Endothelial cell of umbilical vein (primary cell): ENCODE measurements around the gene GPSM1. TPM values are rescaled to one million over a fixed set of nuclear protein-coding genes. Genes with fewer than 3 reads are reported as not detected.
A peak's percentile ranks its signal among the peaks of the same experiment; 100 is the strongest.

ENCODE experiments used
- BruUV-seq: library from RNA; stranded (reverse); fragments of 400-500 nt; replicated peaks from 2 replicates; lab custom pipeline; 2021; lab: Mats Ljungman, UMichigan
- CTCF ChIA-PET: fragments of 300-600, 350-600 bp; sonication (Branson Sonifier 250); formaldehyde crosslinking; loops from one replicate; lab custom pipeline; 2021; ENCODE audit warnings: antibody characterized with exemption, inconsistent platforms; lab: Charles Lee
- POLR2A ChIA-PET: fragments of 300-600, 350-600 bp; sonication (Branson Sonifier 250); formaldehyde crosslinking; loops from one replicate; lab custom pipeline; 2021; ENCODE audit warnings: antibody characterized with exemption, inconsistent platforms; lab: Charles Lee
- DNase-seq: peaks from one replicate; pipeline ENCODE4 v3.0.0-alpha.2; 2011; ENCODE audit warnings: low read depth, low spot score
- FAIRE-seq: peaks from 2 replicates; lab custom pipeline; 2011; peaks lifted over from hg19 to GRCh38; lab: Jason Lieb, UNC
- H2AFZ ChIP-seq: 2 replicates; pipeline ENCODE4 v1.6.0; 2012; ENCODE audit warnings: low read depth, low read length, control low read depth, inconsistent platforms
- H3K27ac ChIP-seq: 2 replicates; pipeline ENCODE4 v1.5.1; 2011; ENCODE audit warnings: low read depth, mild to moderate bottlenecking, control low read depth, low read length, moderate library complexity; ENCODE audit not compliant: insufficient read depth
- H3K27me3 ChIP-seq, 2 experiments: 2 replicates each; pipeline versions ENCODE4 v1.6.0 to v1.6.1; 2011; ENCODE audit warnings: low read length in 2 of 2, mixed read lengths in 1 of 2; ENCODE audit not compliant: control insufficient read depth in 2 of 2, insufficient read depth in 2 of 2
- H3K36me3 ChIP-seq, 2 experiments: 2 replicates in 1 of 2; 3 replicates in 1 of 2; pipeline ENCODE4 v1.5.1; 2011; ENCODE audit warnings: low read length in 2 of 2, mild to moderate bottlenecking in 1 of 2, moderate library complexity in 1 of 2; ENCODE audit not compliant: control insufficient read depth in 2 of 2, insufficient read depth in 2 of 2; ENCODE audit errors: extremely low read depth in 1 of 2
- H3K4me1 ChIP-seq: 3 replicates; pipeline ENCODE4 v1.5.1; 2011; ENCODE audit warnings: mild to moderate bottlenecking, low read length; ENCODE audit not compliant: control insufficient read depth, insufficient read depth; ENCODE audit errors: extremely low read depth
- H3K4me2 ChIP-seq: 2 replicates; pipeline ENCODE4 v1.6.1; 2011; ENCODE audit warnings: low read length, control low read depth, mixed read lengths; ENCODE audit not compliant: insufficient read depth
- H3K4me3 ChIP-seq, 3 experiments: fragments of 200-600 bp in 1 of 3; sonication (generic), shearing (Covaris generic) in 1 of 3; replicated peaks in 1 of 3; 2 replicates each; pipeline ENCODE4 v1.5.1; 2011 to 2016; ENCODE audit warnings: control low read depth in 3 of 3, low read length in 3 of 3, mild to moderate bottlenecking in 2 of 3, inconsistent platforms in 1 of 3, low read depth in 1 of 3, moderate library complexity in 1 of 3; ENCODE audit not compliant: insufficient read depth in 1 of 3
- H3K79me2 ChIP-seq: 2 replicates; pipeline ENCODE4 v1.6.0; 2012; ENCODE audit warnings: low read length, inconsistent platforms; ENCODE audit not compliant: control insufficient read depth, insufficient read depth
- H3K9ac ChIP-seq: replicated peaks from 2 replicates; pipeline ENCODE3; 2011; ENCODE audit warnings: low read length, control low read depth; ENCODE audit not compliant: insufficient read depth; ENCODE audit errors: extremely low read depth
- H3K9me1 ChIP-seq: replicated peaks from 3 replicates; pipeline ENCODE4 v1.6.0; 2011; ENCODE audit warnings: mild to moderate bottlenecking, low read length; ENCODE audit not compliant: control insufficient read depth, insufficient read depth; ENCODE audit errors: extremely low read depth
- H3K9me3 ChIP-seq: replicated peaks from 2 replicates; pipeline ENCODE4 v1.5.1; 2012; ENCODE audit warnings: low read length, inconsistent platforms; ENCODE audit not compliant: control insufficient read depth, insufficient read depth
- H4K20me1 ChIP-seq: replicated peaks from 2 replicates; pipeline ENCODE3; 2011; ENCODE audit warnings: mild to moderate bottlenecking, low read length; ENCODE audit not compliant: control insufficient read depth, insufficient read depth; ENCODE audit errors: extremely low read depth
- CTCF ChIP-seq, 2 donors: IDR thresholded peaks; 1 replicate in 1 of 2; 2 replicates in 1 of 2; pipeline ENCODE4 v1.5.1; 2011; ENCODE audit warnings: low read length in 2 of 2, mild to moderate bottlenecking in 2 of 2, moderate library complexity in 2 of 2, control low read depth in 1 of 2, inconsistent platforms in 1 of 2, low read depth in 1 of 2; ENCODE audit not compliant: insufficient read depth in 1 of 2; ENCODE audit errors: extremely low read depth in 1 of 2
- POLR2AphosphoS5 ChIP-seq: IDR thresholded peaks from 2 replicates; pipeline ENCODE4 v1.6.1; 2012; ENCODE audit warnings: low read depth, mild to moderate bottlenecking, control low read depth, low read length, moderate library complexity; ENCODE audit not compliant: insufficient read depth
- dilution Hi-C: fragments of 300-500 bp; cut with MboI; formaldehyde crosslinking; loops from one replicate; pipeline ENCODE4 v1.15.0; 2019; ENCODE audit warnings: low sequenced_read_pairs; ENCODE audit not compliant: extremely low pct_ligation_motif_present
- intact Hi-C: fragments of 100-400 bp; cut with micrococcal nuclease; formaldehyde crosslinking; loops from one replicate; pipeline ENCODE4 v1.10.0; 2022
- polyA plus RNA-seq, 4 experiments: library from polyadenylated mRNA; depleted of rRNA in 3 of 4; stranded (reverse) in 3 of 4; unstranded in 1 of 4; fragments of >200 nt; gene quantifications; 2 replicates each; pipeline versions ENCODE4 v1.2.1 to v1.2.3, GENCODE V29; 2011 to 2012; ENCODE audit warnings: missing spikeins in 1 of 4
- total RNA-seq: library from RNA; stranded (reverse); gene quantifications from 2 replicates; pipeline ENCODE4 v1.2.3, GENCODE V29; 2021

GPSM1 gene
- total and polyA plus RNA-seq, 2 donors (not counting 3 experiments of a cell fraction or from before 2014, with no cell fraction given): 34.6 to 47.1 TPM

- Histone ChIP-seq H3K27me3 (no peaks in the 10 kb centered on the region), H3K4me1 (peaks cover 10% of the 10 kb centered on the region), H3K4me3 (peak overlapping the region in 2 of 3 experiments; percentile 10 to 28), H3K36me3 (peaks cover 5 to 14% of the 10 kb centered on the region in 2 experiments), H2AFZ (no peak overlapping the region), H4K20me1 (no peaks in the 10 kb centered on the region), H3K9me3 (no peaks in the 10 kb centered on the region), H3K79me2 (no peaks in the 10 kb centered on the region), H3K9me1 (no peaks in the 10 kb centered on the region), H3K27ac (no peak overlapping the region), H3K4me2 (no peak overlapping the region), H3K9ac (no peak overlapping the region)
- CTCF ChIA-PET: no interaction called here
- no TSS peak for BruUV-seq
- DNase-seq: peak; percentile 93
- dilution Hi-C loops (no loop called here), intact Hi-C loops (loop anchor here (1.0 to 2.0 kb wide), 2 partner anchors 21 to 30 kb away; partner anchors contain the start of gene DNLZ)
- TF ChIP-seq POLR2AphosphoS5 (peak; percentile 50), CTCF (IDR thresholded peaks at IDR 0.05; ENCODE audit: extremely low read depth in 1 of 2, insufficient read depth in 1 of 2, low read depth in 1 of 2, low read length in 2 of 2) (no peak)
- POLR2A ChIA-PET: no interaction called here
- peak; percentile 91 for FAIRE-seq
Observed at GRCh38 chr9:136342181-136343120, 15.1 kb downstream of the GPSM1 start.
